ENCODE data around the gene UPK2.
A peak's percentile ranks its signal among the peaks of the same experiment; 100 is the strongest.

The UPK2 gene

GRCh38 chr11:118918128-118918685 lies 37.9 kb upstream of the UPK2 start:
- DNase-seq, result peak; percentile 87

- peak; percentile 44 for DNase-seq
Observed at GRCh38 chr11:118918686-118919280, 37.3 kb upstream of the UPK2 start.

DNA sequence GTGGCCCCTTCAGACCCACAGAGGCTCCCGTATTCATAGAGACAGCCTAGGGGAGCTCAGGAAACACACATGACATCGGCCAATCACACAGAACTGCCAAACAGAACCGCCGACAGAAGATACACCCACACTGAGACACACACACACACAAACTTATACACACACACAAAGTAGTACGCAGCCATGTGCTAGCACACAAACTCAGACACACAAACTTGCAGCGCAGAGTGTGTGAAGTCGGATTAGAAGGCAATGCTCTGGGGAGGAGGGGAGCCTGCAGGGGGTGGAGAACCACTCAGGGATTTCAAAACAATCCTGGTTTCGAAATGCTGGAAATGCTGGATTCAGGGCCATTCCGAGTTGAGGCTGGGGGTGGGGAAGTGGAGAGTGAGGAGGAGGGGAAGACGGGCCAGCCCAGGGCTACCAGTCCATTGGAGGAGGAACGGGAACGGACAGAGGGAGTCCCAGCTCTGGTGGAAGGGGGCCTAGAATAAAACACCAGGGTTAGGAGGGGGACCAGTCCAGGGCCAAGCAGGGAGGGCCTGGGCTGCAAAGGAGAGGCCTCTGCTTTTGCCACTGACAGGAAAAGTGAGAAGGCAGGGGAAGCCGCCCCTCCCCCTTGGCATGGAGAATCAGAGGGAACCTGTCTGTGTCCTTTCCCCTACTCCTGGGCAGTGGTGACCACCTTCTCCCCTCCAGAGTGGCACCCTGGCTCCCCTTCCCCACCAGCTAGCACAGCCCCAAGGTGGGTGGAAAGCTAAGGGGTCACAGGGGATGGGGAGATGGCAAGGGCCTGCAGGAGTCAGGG lies 34.8 kb upstream of the UPK2 start:
- DNase-seq, result no peak

DNA sequence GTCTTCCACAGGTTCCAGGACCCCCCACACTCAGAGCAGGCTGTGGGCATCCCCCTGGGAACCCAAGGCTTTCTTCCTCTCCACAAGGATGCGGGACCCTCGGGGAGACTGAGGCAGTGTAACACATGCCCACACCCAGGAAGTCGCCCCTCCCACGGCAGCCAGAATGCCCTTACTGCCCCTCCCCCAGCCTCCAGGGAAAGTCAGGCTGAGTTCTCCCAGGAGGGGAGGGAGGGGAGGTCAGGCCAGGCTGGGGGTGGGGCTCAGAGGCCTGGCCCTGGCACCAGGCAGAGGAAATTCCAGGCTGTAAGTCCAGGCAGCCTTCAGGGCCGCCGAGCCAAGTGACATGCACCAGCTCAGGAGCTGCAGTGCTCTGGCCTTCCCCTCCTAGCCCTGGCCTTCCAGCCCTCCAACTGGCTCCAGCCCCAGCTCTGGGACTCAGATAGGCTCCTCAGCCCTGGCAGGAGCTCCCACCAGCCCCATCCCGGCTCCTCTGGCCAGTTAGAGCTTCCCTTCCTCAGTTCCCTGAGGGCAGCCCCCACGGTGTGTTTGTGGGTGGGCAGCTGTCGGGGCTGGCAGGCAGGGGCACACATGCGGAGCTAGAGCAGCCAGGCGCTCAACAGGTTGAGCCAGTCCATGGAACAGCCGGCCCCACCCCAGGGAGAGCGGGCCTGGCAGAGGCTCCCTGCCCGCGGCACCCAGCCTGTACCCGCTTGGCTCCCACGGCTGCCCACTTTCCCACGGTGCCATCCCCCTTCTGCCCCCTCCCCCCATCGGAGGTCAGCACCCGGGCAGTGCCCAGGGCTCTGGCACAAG lies 34.0 kb upstream of the UPK2 start:
- DNase-seq, result no peak

GRCh38 chr11:118922745-118923627 lies 33.1 kb upstream of the UPK2 start:
- no peak for DNase-seq

- DNase-seq, result no peak
Observed at GRCh38 chr11:118923721-118924587, 32.1 kb upstream of the UPK2 start.

DNA sequence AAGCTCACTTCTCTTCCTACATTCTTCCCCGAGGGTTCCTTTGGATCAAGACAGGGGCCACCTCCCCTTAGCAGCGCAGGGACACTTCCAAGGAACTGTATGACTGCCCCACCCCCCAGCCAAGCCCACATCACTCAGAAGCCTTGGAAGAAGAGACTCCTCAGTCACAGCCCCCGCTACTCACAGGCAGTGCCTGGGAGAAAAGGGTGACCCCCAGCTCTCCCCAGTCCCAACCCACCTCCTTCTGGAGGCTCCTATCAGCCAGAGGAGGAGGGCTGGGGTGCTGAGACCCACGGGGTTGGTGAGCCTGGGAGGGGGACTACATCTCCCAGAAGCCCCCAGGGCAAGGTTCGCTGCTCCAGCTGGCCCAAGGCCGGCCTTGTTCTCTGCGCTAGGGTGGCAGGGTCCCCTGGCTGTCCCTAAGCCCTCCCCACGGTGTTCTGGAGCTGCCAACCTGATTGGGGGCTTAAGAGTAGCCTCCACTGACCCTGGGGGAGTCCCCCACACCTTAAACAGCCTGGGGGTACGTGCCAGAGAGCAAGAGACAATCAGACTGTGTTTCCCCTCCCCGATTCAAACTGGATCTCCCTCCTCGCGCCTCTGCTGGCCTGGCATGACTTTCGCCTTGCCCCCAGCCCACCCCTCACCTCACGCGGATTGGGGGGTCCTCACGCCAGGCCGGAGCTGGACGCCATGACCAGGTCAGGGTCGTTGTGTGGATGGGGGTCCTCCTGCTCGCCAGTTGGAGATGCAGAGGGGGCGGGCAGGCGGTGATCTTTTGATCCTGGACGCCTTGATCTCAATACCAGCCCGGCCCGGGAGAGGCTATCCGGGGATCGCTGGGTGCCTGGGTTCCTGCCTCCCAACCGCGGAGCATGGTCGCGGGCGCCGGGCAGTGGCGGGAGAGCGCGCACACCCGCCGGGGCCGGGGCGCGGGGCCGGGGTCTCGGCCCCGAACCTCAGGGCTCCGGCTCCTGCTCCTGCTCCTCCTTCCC lies 31.2 kb upstream of the UPK2 start:
- DNase-seq, result peak; percentile 85

GRCh38 chr11:118927554-118928100 lies 28.5 kb upstream of the UPK2 start:
- peak; percentile 29 for DNase-seq

DNA sequence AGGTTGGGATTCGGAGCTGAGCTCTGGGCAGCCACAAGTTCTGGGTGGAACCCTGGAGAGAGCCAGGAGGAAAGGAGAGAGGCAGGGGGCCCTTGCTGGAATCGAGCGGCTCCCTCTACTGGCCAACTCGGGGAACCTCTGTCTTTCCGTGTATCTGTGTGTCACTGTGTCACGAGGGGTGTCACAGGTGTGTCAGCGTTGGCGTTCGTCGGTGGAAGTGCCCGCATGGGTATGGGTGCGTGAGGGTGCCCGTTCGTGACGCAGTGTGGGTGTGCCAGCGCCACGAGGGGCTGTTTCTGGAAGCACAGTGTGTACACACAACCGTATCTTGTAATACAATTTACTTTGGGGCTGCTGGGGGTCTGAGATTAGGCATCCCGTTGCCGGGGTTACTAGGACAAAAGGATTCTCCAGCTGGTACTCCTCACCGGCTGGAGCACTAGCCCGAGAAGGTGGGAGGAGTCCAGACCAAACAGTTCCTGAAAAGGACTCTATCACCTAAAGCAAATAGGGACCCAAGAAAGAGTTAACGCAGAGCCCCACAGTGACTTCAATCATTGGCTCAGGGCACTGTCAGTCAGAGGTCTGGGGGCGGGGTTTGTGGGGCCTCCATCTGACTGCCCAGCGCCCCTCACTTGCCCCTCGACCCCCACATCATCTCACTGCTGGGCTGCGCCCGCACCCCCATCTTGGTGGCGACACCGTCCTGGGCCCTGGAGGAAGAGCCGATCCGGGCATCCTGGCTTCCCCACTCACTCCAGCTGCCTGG lies 27.8 kb upstream of the UPK2 start:
- peak; percentile 99 for DNase-seq

- peak; percentile 93 for DNase-seq
Observed at GRCh38 chr11:118928870-118929500, 27.1 kb upstream of the UPK2 start.

DNA sequence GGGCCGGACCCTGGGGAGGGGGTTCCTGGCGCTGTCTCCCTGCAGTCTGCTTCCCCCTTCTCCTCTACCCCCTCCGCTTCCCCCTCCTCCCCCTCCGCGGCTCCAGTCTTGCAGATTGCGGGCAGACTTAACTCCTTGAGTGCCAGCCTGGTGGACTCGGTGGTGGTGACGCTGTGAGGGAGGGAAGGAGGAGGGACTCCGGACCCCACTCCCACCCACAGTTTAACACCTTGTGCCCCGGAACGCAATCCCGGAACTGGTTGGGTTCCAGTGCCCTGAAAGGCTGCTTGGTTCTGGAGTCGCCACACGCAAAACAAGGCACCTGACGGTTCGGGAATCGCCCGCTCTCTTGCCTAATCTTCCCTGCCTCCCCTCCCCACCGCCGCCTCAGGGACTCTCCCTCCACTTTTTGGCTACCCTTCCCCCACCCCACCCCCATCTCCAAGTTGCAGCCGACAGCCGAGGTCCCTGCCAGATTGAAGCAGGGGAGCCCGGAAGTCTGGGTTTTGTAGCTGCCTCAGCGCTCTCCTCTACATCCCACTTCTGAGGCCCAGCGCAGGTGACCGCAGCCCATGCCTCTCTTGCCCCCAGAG lies 26.5 kb upstream of the UPK2 start:
- peak; percentile 98 for DNase-seq

GRCh38 chr11:118930094-118930712 lies 25.9 kb upstream of the UPK2 start:
- peak; percentile 97 for DNase-seq

- no peak for DNase-seq
Observed at GRCh38 chr11:118931571-118931970, 24.5 kb upstream of the UPK2 start.

GRCh38 chr11:118933486-118933885 lies 22.6 kb upstream of the UPK2 start:
- no peak for DNase-seq

DNA sequence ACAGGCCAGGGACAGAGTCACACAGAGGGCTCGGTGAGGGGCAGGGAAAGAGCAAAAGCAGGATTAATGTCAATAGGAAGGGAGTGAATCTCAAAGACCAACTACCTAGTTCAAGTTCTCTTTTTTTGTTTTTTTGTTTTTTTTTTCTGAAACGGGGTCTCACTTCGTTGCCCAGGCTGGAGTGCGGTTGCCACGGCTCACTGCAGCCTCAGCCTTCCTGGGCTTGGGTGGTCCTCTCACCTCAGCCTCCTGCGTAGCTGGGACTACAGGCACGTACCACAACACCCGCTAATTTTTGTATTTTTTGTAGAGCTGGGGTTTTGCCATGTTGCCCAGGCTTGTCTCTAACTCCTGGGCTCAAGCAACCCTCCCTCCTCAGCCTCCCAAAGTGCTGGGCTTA lies 20.7 kb upstream of the UPK2 start:
- DNase-seq, result no peak

GRCh38 chr11:118938491-118939403 lies 17.4 kb upstream of the UPK2 start:
- no peak for DNase-seq

All from eye (tissue), 1 donor.